GM18498 (cell line): Measurements from ENCODE around the gene ASCL1.

Experiments used
- ATAC-seq: cut with Tn5 transposase; IDR thresholded peaks from one replicate; pipeline ENCODE4 v1.9.1; 2021; ENCODE audit warnings: mild to moderate bottlenecking, moderate library complexity; ENCODE audit not compliant: unreplicated experiment

ASCL1 gene

DNA sequence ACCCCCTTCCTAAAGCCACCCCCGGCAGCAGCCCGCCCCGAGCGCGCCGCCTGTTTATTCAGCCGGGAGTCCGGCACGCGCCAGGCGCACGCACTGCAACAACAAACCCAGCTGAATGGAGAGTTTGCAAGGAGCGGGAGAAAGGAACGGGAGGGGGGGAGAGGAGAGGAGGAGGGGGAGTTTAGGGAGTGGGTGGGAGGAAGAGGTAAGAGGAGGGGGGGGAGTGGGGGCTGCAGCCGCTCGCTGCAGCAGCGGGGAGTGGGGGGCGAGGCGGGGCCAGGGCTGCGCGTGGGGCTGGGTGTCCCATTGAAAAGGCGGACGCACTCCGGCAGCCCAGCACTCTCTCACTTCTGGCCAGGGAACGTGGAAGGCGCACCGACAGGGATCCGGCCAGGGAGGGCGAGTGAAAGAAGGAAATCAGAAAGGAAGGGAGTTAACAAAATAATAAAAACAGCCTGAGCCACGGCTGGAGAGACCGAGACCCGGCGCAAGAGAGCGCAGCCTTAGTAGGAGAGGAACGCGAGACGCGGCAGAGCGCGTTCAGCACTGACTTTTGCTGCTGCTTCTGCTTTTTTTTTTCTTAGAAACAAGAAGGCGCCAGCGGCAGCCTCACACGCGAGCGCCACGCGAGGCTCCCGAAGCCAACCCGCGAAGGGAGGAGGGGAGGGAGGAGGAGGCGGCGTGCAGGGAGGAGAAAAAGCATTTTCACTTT lies at the start of gene ASCL1:
TSS of gene ASCL1 (plus strand) at position 336 of the 712 bp plus-strand sequence. CDS start 571 bp downstream, outside the sequence.
- peak; percentile 46 for ATAC-seq

DNA sequence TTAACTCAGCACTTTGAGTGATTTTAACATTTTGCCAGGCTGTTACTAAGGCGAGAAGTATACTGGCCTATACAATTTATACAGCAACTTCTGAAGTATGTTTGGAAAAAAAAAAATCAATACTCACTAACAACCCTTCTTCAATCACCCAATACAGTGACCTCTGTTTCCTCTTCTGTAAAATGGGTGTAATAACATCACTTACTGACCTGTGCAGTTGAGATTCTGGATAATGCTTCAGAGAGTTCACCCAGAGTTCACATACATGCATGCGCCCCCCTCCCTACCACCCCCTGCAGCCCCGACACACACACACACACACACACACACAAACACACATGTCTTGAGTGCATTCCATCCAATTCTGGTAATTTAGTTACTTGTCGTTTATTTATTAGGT lies 49.6 kb upstream of the ASCL1 start:
- no peak for ATAC-seq

DNA sequence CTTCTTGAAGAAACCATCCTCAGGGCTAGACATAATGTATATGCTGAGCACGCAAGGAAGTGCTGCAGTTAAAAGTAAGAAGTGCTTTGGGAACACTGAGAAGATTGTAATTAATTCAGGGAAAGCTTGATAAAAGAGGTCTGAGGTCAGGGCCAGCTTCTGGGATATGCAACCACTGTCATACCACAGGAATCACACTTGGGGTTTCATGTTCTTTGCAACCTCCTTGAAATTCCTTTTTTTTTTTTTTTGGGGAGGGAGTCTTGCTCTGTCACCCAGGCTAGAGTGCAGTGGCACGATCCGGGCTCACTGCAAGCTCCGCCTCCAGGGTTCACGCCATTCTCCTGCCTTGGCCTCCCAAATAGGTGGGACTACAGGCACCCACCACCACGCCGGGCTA lies 47.3 kb upstream of the ASCL1 start:
- ATAC-seq = no peak

DNA sequence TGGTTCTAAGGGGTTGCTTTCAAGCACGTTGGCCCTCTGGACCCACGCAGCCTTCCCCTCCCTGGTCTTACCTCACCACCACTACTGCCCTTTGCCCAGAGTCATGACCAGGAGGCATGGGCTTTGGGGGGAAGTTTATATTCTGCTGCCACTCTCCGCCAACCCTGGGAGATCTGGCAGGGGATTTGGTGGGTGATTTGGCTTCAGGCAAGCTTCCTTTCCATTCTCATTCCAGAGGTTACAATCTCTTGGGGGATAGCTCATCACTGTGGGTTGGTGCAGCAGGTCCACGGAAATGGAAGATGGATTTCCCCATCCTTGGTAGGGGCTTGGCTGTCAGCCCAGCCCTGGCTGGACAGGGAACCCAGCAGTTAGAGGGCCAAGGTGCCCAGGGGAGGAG lies 46.7 kb upstream of the ASCL1 start:
- no peak for ATAC-seq

DNA sequence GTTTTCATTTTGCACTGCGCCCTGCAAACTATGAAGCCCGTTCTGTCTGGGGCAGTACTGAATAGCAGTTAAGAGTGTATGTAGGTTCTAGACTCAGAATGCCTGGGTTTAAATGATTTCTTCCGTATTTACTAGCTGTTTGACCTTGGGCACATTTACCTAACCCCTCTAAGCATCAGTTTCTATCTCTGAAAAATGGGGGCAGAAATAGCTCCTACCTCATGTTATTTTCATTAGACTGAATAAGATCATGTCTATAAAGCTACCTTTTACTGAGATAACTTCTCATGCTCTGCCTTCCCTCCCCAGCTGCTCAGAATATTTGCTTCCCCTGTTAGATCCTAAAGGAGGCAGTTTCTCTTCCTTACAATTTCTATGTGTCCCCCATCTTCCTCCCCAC lies 46.2 kb upstream of the ASCL1 start:
- no peak for ATAC-seq

DNA sequence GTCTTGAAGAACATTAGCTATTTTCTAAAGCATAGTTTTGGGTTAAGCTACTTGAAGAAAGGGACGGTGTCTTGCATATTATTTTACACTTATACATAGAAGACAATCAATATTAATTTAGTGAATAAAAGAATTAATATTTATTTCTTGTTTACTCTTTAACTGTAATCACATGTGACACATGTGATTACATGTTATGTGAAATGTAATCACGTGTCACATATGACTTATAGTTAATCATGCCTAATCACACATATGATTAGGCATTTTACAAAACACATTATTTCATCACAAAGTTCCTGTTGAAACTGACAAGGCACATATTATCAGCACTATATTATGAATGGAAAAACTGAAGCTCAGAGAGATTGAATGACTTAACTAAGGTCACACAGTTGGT lies 45.2 kb upstream of the ASCL1 start:
- no peak for ATAC-seq

DNA sequence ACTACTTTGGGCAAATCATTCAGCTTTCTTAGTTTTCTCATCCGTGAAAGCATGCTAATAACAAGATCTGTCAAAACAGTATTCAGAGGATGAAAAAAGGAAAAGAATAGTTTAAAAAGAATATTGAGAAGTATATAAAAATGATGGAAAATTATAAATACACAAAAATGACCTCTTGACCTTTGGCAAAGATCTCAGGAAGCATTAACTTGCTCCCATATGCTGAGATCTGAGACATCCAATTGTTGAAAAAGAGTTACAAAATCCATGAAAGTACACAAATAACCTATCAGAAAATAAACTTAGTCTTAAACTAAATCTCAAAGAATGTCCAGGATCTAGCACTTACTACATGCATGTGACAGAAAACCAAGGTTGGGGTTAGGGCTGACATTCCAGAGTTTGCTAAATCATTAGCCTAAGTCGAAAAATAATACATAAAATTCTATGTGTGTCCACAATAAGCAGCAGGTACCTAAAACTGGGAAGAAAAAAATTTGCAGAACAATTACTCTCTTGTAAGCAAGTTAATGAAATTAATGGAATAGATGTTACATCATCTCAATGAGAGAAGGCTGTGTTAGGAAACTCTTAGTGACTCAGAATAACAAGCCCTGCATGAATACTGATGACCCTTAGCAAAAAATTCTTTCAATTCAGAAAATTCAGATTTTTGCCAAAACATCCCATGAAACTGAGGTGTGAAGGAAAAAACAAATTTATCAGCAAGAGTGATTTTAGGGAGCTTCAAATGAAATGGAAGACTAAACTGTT lies 43.8 kb upstream of the ASCL1 start:
- ATAC-seq = no peak

DNA sequence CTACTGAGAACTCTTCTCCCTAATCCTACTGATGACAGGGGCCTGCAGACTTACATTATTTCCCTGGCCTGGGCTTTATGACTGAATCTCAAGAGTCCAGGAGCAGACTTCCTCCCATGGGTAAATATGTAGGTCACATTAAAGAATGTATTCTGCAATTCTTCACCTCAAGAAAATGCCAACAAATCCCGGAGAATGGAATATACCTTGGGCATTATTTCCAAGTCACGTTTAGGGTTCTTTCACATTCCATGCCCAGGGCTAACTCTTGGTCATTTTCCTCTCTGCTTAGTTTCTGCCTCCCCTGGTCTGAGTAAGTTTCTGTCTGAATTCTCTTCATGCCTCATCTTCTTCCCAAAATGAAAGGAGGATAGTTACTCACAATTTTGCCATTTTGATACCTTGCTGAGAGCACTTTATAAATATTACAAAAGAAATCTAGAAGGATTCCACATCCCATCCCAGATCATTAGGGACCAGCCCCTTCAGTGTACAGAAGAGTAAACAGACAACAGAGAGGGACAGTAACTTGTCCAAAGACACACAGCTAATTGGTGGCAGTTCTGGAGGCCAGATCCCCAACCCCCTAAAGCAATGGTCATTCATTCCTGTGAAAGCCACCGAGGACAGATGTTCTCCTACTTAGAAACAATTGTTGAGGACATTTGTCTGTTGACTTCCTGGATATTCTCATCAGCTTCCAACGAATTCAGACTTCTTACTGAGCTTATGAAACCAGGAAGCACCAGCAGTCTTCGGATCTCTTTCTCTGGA lies 41.0 kb upstream of the ASCL1 start:
- no peak for ATAC-seq

DNA sequence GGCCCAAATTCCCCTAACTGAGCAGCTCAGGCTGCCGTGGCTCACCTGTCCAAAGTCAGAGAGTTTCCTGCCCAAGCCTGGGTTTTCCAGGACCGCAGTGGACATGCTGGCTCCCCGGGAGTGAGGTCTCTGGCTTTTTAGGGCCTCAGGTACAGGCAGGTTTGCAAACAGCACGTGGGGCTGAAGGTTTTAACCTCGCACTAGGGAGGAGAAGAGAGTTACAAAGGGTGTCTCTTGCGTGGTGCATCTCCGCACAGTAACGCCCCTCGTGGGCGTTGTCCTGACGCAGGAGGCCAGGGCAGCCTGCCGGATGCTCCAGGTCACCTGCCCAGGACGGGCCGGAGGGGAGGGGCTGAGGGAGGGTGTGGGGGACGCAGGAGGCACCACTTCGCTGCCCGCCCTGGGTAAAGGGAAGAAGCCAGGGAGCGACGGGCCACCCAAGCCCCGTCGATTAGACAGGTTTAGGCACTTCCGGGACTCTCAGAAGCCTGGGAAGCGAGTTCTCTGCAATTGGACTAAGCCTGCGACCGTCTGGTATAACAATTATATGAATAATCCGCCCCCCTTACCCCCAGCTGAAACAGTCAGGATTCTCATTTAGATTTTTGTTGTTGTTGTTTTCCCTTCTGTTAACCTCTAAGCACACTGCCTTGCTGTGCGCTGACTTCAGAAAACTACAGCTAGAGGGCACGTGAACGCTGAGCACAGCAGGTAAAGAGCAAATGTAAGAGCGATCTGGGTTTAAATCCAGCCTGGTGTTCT lies 40.3 kb upstream of the ASCL1 start, which contains the start of gene PAH:
TSS of gene PAH (minus strand) at position 219 of the 762 bp plus-strand sequence. CDS start at position 105, 114 bp downstream.
- peak; percentile 82 for ATAC-seq

DNA sequence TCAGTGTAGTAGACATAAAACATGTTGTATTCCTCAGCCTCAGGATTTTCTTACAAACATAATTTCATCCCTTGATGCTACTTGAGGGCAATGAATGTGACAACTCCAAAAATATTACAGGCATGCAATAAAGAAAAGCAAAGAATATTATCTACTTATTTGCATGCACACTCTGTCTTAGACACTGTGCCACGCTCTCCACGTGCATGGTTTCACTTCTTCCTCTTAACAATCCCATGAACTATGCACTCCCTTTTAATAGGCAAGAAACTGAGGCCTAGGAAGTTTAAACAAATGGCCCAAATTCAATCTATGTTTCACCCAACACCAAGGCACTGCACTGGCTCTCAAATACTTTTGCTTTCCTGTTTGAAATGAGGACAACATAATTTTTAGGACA lies 38.6 kb upstream of the ASCL1 start:
- ATAC-seq = no peak

DNA sequence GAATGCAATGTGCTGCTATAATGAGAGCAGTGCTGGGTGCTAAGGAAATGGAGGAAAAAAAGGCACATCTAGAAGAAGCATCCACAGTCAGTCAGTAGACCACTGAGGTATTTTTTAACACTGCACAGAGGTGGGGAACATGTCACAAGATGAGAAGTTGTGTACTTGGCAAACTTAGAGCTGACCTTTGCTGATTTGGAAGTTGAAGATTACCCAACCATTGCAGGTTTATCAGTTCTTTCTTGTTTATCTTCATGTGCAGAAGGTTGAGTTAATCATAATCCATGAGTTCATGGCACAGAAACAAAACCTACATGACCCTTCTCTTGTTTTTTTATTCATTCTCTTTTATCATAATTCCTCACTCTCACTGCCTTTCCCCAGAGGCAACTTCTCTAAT lies 37.2 kb upstream of the ASCL1 start:
- ATAC-seq = no peak

DNA sequence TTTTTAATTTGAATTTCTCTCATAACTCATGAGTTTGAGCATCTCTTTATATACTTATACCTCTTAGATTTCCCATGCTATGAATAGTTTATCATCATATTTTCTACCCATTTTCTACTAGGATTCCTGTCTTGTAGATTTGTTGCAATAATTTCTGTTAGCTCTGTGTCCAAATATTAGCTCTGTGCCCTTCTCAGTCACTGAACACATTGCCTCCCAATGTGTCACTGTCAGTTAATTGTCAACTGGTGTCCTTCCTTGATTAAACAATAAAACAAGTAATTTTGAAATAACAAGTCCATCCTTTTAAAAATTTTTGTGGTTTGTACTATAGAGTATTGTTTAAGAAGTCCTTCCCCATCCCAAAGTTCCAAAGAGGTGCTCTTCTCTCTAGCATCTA lies 36.2 kb upstream of the ASCL1 start:
- no peak for ATAC-seq

DNA sequence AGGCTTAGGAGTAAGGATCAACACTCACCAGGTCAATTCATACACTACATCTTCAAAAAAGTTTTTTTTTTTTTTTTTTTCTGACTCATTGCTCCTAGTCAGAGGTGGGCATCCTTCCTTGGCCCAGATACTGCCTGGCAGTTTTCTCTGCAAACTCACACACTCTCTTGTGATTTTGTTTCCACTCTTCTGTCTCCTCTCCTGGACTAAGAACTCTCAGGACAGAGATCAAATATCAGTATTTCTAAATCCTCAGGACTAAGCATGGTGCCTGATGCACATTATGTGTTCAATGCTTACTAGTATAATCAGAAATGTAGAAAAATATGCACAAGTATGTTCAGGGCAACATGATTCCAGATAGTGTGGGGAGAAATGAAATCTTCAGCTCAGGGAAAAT lies 30.3 kb upstream of the ASCL1 start:
- ATAC-seq = no peak

DNA sequence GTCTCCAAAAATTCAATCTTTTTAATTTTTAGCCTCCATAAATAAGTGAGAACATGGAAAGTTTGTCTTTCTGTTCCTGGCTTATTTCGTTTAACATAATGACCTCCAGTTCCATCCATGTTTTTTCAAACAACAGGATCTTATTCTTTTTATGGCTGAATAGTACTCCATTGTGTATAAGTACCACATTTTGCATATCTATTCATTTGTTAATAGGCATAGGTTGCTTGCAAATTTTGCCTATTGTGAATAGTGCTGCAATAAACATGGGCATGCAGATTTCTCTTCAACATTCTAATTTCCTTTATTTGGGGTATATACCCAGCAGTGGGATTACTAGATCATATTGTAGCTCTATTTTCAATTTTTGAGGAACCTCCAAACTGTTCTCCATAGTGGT lies 24.3 kb upstream of the ASCL1 start:
- no peak for ATAC-seq

DNA sequence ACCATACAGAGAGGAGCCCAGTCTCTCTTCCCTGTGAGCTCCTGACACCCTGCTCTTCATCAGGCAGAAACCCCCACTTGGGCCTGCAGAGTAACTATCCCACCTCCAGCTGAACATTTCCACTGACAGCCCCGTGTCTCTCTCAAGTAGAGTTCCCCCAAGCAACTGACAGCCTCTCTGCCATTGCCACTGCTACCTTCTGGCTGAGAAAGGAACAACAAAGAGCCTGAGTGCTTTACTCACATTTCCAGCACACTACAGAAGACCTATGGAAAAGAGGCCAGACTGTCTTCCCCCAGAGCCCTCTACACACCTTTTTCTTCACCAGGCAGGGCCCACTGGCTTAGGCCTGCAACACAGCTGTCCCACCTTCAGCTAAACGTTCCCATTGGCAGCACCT lies 18.4 kb upstream of the ASCL1 start:
- no peak for ATAC-seq

DNA sequence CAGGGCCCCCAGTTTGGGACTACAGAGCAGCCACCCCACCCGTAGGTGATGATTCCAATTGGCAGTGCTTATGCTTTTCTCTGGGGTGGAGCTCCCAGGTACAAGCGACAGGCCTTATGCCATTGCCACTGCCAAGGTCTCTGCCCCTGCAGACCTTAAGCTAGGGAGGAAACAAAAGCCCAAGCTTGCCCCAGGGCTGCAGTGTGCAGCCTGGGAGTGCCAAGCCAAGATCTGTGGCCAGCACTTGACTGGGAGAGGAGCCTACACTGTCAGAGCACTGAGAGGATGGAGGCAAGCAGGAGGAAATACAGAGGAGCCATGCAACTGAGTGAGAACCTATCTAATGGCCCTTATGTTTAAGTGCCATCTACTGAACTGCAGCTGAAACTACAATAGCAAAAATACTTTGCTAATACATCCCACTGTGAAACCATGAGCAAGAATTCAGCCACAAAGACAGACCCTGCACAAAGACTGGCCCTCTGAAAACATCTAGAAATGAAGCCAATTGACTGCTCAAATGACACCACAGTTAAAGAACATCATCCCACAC lies 17.7 kb upstream of the ASCL1 start:
- no peak for ATAC-seq

DNA sequence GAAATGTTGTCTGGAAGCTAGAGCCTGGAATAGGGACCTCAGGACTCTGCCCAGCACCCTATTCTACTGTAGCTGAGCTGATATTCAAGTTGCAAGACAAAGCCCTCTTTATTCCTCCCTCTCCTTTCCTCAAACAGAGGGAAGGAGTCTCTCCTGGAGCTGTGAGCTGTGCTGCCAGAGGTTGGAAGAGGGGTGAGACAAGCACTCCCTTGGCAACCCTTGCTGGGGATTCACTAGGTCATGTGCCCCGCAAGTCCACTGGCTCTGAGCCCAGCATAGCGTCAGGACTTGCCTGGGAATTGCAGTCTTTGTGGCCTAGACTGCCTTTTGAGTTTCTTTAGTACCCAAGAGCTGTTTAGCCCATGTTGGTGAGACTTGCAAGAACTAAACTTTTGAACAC lies 11.4 kb upstream of the ASCL1 start:
- ATAC-seq = no peak

DNA sequence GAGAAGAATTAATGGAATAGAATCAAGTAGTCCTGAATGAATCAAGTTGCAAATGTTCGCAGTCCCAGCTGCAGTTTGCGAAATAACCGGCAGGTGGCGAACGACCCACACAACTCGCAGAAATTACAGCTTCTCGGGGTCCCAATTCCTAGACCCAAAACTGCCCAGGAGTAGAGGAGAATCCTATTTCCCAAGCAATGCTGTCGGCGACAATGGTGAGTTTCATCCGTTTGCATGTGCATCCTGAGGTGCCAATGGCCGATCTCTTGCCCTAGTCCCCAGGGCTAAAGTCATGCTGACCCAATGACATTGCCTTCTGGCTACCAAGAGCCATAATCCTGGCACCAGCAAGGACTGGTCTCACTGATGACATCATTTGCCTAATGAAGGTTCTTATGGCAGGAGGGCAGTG lies 8.5 kb upstream of the ASCL1 start:
- ATAC-seq = no peak

DNA sequence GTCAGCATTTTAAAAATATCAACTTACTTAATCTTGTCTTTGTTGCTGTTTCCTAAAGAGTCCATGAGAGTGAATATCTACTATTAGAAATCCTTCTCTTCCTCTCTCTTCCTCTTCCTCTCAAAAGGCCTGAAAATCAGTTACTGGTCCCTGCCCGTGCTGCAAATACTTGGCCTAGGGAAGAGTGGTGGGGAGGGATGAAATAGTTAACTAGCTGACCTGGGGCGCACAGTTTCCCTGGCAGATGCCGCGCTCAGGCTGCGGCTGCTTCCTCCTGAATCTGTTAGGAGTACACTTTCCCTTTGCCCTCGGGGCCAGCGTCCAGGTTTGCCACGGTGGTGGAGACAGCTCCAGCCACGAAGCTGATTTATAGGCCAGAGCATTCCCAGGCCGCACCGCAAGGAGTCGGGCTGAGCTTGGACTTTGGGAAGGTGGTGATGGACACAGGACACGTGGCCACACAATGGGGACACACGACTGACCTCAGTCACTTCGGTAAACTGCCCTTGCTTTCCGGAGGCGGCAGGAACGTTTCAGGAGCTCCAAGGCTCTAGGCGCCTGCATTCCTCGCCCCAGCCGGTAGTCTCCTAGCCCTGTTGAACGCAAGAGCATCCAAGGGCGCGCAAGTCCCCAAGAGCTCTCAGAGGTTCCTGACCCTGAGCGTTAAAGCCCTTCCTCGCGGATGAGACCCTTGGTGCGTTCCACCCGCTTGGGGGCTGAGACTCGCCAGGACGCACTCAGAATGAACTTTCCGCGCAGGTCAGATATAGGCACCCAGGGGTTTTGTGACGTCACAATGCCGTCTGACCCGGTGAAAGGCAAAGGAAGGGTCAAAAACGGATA lies 7.1 kb upstream of the ASCL1 start:
- ATAC-seq = peak; percentile 36
